ENCODE results near the gene ALG12. TPM values are rescaled to one million over a fixed set of nuclear protein-coding genes. Genes with fewer than 3 reads are reported as not detected.

ALG12 gene
- total RNA-seq, 1 experiment from 2014 or later: 16.6 TPM

DNA sequence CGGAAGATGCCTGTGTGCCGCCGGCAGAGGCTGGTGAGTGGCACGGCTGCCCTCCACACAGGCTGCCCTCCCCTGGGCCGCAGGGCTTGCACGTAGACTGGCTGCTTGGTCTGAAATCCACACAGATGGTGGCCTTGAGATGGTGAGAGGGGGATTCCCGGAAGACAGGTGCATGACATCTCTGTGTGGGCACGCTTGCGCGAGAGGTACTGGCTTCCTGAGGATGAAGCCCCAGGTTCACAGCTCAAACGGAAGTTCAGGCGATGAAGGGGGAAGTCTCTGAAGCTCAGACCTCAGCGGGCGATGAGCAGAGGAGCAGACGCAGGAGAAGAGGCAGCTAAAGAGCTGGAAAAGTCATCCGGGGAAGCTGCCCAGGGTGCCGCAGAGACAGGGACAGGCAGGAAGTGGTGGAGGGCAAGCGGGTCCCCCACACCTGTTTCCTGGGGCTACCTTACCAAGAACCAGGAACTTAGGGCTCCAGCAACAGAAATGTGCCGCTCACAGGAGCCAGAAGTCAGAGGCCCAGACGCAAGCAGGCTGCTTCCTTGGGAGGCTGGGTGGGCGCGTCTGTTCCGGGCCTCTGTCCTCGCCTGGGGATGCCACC is 7.4 kb upstream of the ALG12 start:
- Histone ChIP-seq H3K4me1 (ENCODE audit: control insufficient read depth in 1 of 2, insufficient read depth in 2 of 2, low read length in 2 of 2) (peaks cover 0 to 4% of the 10 kb centered on the region in 2 experiments; a peak in 1 of 4 replicates), H2AFZ (ENCODE audit: low read depth, low read length, poor library complexity, severe bottlenecking) (no peak overlapping the region), H3K4me3 (replicated peaks in 1 of 2; ENCODE audit: low read depth in 1 of 2, low read length in 2 of 2) (no peak overlapping the region), H3K79me2 (ENCODE audit: insufficient read depth, low read length) (no peaks in the 10 kb centered on the region), H3K4me2 (ENCODE audit: low read length) (no peak overlapping the region), H3K27me3 (ENCODE audit: insufficient read depth, low read length) (no peaks in the 10 kb centered on the region), H3K9me3 (ENCODE audit: control insufficient read depth in 1 of 2, insufficient read depth in 1 of 2, low read depth in 1 of 2, low read length in 2 of 2) (no peaks in the 10 kb centered on the region), H3K27ac (ENCODE audit: low read depth, low read length) (no peak overlapping the region), H3K9me2 (ENCODE audit: insufficient read depth) (no peaks in the 10 kb centered on the region), H4K20me1 (ENCODE audit: insufficient read depth) (no peaks in the 10 kb centered on the region), H3K9ac (ENCODE audit: low read length) (no peak overlapping the region), H3K36me3 (ENCODE audit: control insufficient read depth in 1 of 2, insufficient read depth in 2 of 2, low read length in 2 of 2) (peaks cover 0 to 3% of the 10 kb centered on the region in 2 experiments; a peak in 1 of 4 replicates)
- no TSS peak for BruUV-seq (replicated peaks)
- ChIA-PET CTCF (no interaction called here), POLR2A (no interaction called here), RAD21 (ENCODE audit: low non-redundant PET in 1 of 2, low total read pairs in 2 of 2, uncharacterized antibody in 2 of 2, unreplicated experiment in 2 of 2) (no interaction called here)
- ATAC-seq (no peak), DNase-seq (ENCODE audit: low read depth, low spot score) (no peak)
- TF ChIP-seq JUND (IDR thresholded peaks at IDR 0.05): no peak
- no peak for TF ChIP-seq ZNF274 (IDR thresholded peaks at IDR 0.05; ENCODE audit: low read depth, low read length)
- no peak for TF ChIP-seq YY1 (IDR thresholded peaks at IDR 0.05; ENCODE audit: extremely low read depth, insufficient replicate concordance, low read depth, low read length)
- TF ChIP-seq, protein P1, sequence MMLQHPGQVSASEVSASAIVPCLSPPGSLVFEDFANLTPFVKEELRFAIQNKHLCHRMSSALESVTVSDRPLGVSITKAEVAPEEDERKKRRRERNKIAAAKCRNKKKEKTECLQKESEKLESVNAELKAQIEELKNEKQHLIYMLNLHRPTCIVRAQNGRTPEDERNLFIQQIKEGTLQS (IDR thresholded peaks at IDR 0.05): no peak
- TF ChIP-seq, protein P2, sequence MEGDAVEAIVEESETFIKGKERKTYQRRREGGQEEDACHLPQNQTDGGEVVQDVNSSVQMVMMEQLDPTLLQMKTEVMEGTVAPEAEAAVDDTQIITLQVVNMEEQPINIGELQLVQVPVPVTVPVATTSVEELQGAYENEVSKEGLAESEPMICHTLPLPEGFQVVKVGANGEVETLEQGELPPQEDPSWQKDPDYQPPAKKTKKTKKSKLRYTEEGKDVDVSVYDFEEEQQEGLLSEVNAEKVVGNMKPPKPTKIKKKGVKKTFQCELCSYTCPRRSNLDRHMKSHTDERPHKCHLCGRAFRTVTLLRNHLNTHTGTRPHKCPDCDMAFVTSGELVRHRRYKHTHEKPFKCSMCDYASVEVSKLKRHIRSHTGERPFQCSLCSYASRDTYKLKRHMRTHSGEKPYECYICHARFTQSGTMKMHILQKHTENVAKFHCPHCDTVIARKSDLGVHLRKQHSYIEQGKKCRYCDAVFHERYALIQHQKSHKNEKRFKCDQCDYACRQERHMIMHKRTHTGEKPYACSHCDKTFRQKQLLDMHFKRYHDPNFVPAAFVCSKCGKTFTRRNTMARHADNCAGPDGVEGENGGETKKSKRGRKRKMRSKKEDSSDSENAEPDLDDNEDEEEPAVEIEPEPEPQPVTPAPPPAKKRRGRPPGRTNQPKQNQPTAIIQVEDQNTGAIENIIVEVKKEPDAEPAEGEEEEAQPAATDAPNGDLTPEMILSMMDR (IDR thresholded peaks at IDR 0.05 in 2 of 3, conservative IDR thresholded peaks at IDR 0.05 in 1 of 3; ENCODE audit: borderline replicate concordance in 1 of 3, insufficient read depth in 1 of 3, low read depth in 2 of 3, low read length in 2 of 3): no peak
- TF ChIP-seq, protein P3, sequence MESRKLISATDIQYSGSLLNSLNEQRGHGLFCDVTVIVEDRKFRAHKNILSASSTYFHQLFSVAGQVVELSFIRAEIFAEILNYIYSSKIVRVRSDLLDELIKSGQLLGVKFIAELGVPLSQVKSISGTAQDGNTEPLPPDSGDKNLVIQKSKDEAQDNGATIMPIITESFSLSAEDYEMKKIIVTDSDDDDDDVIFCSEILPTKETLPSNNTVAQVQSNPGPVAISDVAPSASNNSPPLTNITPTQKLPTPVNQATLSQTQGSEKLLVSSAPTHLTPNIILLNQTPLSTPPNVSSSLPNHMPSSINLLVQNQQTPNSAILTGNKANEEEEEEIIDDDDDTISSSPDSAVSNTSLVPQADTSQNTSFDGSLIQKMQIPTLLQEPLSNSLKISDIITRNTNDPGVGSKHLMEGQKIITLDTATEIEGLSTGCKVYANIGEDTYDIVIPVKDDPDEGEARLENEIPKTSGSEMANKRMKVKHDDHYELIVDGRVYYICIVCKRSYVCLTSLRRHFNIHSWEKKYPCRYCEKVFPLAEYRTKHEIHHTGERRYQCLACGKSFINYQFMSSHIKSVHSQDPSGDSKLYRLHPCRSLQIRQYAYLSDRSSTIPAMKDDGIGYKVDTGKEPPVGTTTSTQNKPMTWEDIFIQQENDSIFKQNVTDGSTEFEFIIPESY (IDR thresholded peaks at IDR 0.05; ENCODE audit: extremely low read depth, insufficient replicate concordance, low read length): no peak
- TF ChIP-seq, protein P4, sequence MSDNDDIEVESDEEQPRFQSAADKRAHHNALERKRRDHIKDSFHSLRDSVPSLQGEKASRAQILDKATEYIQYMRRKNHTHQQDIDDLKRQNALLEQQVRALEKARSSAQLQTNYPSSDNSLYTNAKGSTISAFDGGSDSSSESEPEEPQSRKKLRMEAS (IDR thresholded peaks at IDR 0.05): no peak
- TF ChIP-seq POLR2A (IDR thresholded peaks at IDR 0.05; ENCODE audit: borderline replicate concordance, extremely low read depth, insufficient read depth, insufficient read length): no peak
- TF ChIP-seq SIN3A (IDR thresholded peaks at IDR 0.05; ENCODE audit: low read depth): no peak
- intact Hi-C loops (cut with micrococcal nuclease): no loop called here
